Measurements from ENCODE around the gene MSRB1.

The MSRB1 gene

DNA sequence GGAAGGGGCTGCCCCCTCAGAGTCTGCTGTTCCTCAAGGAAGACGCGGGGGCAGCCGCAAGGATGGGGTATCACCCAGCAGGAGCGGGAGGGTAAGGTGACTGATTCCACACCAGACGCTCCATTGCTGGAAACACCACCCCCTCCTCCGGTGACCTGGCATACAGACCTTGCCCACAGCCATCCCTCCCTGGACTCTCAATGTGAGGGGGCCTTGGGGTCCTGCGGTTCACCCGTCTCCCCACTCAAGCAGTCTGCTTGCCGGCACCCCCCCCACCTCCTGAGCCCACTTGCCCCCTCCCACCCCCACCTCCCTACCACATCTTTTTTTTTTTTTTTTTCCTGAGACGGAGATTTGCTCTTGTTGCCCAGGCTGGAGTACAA is 12.7 kb downstream of the MSRB1 start:
- no peak overlapping the region for H3K4me3 ChIP-seq (ENCODE audit: low read depth, low read length)
- no peak overlapping the region; the same call in 1 of the 2 replicates for H3K27ac ChIP-seq
- no peak for TF ChIP-seq CTCF (IDR thresholded peaks at IDR 0.05; ENCODE audit: low read depth, low read length)
- no peaks in the 10 kb centered on the region for H3K9me3 ChIP-seq (ENCODE audit: severe bottlenecking)
- H3K36me3 ChIP-seq: no peaks in the 10 kb centered on the region
- DNase-seq: no peak
- no peaks in the 10 kb centered on the region for H3K27me3 ChIP-seq (ENCODE audit: insufficient read depth, low read depth, severe bottlenecking)

- no peaks in the 10 kb centered on the region for H3K36me3 ChIP-seq
- TF ChIP-seq CTCF (IDR thresholded peaks at IDR 0.05; ENCODE audit: low read depth, low read length): peak; percentile 90
- DNase-seq: peak; percentile 86
- H3K27me3 ChIP-seq (ENCODE audit: insufficient read depth, low read depth, severe bottlenecking): no peaks in the 10 kb centered on the region
- peak overlapping the region; percentile 52 for H3K27ac ChIP-seq
- H3K4me3 ChIP-seq (ENCODE audit: low read depth, low read length): peak overlapping the region; percentile 48
- H3K9me3 ChIP-seq (ENCODE audit: severe bottlenecking): no peaks in the 10 kb centered on the region
Measured at GRCh38 chr16:1929578-1930337, 13.2 kb downstream of the MSRB1 start.

DNA sequence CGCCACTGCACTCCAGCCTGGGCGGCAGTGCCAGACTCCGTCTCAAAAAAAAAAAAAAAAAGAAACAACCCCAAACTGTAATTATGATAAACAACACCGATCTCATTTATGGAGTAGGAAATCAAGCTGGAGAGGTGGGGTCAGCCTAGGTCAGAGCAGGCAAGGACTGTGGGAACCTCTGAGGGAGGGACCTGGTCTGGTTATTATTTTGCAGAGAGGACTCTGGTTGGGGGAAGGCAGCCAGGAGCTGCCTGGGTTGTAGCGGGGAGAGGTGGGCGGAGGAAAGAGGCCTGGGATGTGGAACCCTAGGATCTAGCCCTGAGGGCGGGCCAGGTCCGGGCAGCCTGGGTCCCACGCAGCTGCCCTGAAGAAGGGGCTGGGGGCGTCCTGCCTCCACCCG is 13.9 kb downstream of the MSRB1 start:
- Histone ChIP-seq H3K36me3 (no peaks in the 10 kb centered on the region), H3K27me3 (ENCODE audit: insufficient read depth, low read depth, severe bottlenecking) (no peaks in the 10 kb centered on the region), H3K9me3 (ENCODE audit: severe bottlenecking) (no peaks in the 10 kb centered on the region), H3K27ac (peak overlapping the region; percentile 49), H3K4me3 (ENCODE audit: low read depth, low read length) (peak overlapping the region; percentile 48)
- TF ChIP-seq CTCF (IDR thresholded peaks at IDR 0.05; ENCODE audit: low read depth, low read length): no peak
- peak; percentile 54 for DNase-seq

DNA sequence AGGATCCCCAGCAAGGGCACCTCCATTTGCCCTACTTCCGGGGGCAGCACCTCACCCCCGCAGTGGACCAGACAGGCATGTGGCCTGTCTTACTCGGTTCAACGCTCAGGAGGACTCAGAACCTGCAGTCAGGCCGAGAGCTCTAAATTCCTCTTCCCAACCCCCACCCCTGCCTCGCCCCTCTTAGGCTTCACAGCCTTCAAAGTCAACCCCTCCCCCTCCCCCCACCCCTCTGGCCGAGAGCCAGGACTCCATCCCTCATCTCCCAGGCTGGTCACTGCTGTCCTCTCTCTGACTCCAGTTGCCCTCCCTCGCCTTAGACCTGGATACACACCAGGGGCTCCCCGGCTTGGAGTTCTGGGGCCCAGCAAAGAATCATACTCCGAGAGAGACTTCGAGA is 16.7 kb downstream of the MSRB1 start:
- DNase-seq: no peak
- no peak overlapping the region for H3K4me3 ChIP-seq (ENCODE audit: low read depth, low read length)
- H3K27ac ChIP-seq: no peak overlapping the region
- TF ChIP-seq CTCF (IDR thresholded peaks at IDR 0.05; ENCODE audit: low read depth, low read length): no peak
- H3K9me3 ChIP-seq (ENCODE audit: severe bottlenecking): no peaks in the 10 kb centered on the region
- peaks cover 4% of the 10 kb centered on the region for H3K27me3 ChIP-seq (ENCODE audit: insufficient read depth, low read depth, severe bottlenecking)
- H3K36me3 ChIP-seq: no peaks in the 10 kb centered on the region

DNA sequence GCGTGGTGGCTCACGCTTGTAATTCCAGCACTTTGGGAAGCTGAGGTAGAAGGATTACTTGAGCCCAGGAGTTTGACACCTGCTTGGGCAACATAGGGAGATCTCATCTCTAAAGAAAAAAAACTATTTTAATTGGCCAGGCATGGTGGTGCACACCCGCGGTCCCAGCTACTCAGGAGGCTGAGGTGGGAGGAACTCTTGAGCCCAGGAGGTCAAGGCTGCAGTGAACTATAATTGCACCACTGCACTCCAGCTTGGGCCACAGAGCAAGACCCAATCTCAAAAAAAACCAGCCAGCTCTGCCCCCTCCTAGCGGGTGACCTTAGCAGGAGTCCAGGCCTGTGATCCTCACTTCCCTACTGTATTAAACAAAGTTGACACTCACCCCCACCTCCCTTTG is 18.9 kb downstream of the MSRB1 start:
- H3K27ac ChIP-seq: no peak overlapping the region
- peaks cover 20% of the 10 kb centered on the region for H3K27me3 ChIP-seq (ENCODE audit: insufficient read depth, low read depth, severe bottlenecking)
- no peak for DNase-seq
- H3K9me3 ChIP-seq (ENCODE audit: severe bottlenecking): no peaks in the 10 kb centered on the region
- no peaks in the 10 kb centered on the region for H3K36me3 ChIP-seq
- H3K4me3 ChIP-seq (ENCODE audit: low read depth, low read length): no peak overlapping the region
- TF ChIP-seq CTCF (IDR thresholded peaks at IDR 0.05; ENCODE audit: low read depth, low read length): no peak
